ENCODE results near the gene WNT3A. TPM values are rescaled to one million over a fixed set of nuclear protein-coding genes. Genes with fewer than 3 reads are reported as not detected.

WNT3A gene
- total RNA-seq, 4 donors from 2014 or later = not detected

GRCh38 chr1:228066416-228066815 lies 59.6 kb downstream of the WNT3A start:
- Histone ChIP-seq H3K4me3 (no peak overlapping the region), H3K9me3 (no peaks in the 10 kb centered on the region), H3K4me1 (no peaks in the 10 kb centered on the region), H3K36me3 (no peaks in the 10 kb centered on the region), H3K27me3 (peaks cover 0 to 99% (median 49%) of the 10 kb centered on the region in 4 donors), H3K27ac (replicated peaks in 1 of 4) (no peak overlapping the region)
- intact Hi-C loops (cut with DNase I) = no loop called here
- DNase-seq (ENCODE audit: extremely low spot score) = no peak
- 37% methylated on average over 4 of the region's 4 CpGs for WGBS
- no peak for TF ChIP-seq EP300 (IDR thresholded peaks at IDR 0.05)

GRCh38 chr1:228066891-228067654 lies 60.3 kb downstream of the WNT3A start:
- intact Hi-C loops (cut with DNase I) = no loop called here
- Histone ChIP-seq H3K36me3 (no peaks in the 10 kb centered on the region), H3K27me3 (peaks cover 0 to 99% (median 43%) of the 10 kb centered on the region in 4 donors), H3K4me3 (no peak overlapping the region), H3K27ac (replicated peaks in 1 of 4) (no peak overlapping the region), H3K4me1 (no peaks in the 10 kb centered on the region), H3K9me3 (no peaks in the 10 kb centered on the region)
- WGBS = 62% methylated on average over 7 of the region's 10 CpGs
- no peak for TF ChIP-seq EP300 (IDR thresholded peaks at IDR 0.05)
- TF ChIP-seq POLR2AphosphoS5 (IDR thresholded peaks at IDR 0.05) = no peak
- TF ChIP-seq POLR2A (IDR thresholded peaks at IDR 0.05; ENCODE audit: low read depth) = no peak
- TF ChIP-seq CTCF (IDR thresholded peaks at IDR 0.05) = no peak
- no peak for DNase-seq (ENCODE audit: extremely low spot score)

GRCh38 chr1:228068359-228068758 lies 61.6 kb downstream of the WNT3A start:
- Histone ChIP-seq H3K9me3 (no peaks in the 10 kb centered on the region), H3K36me3 (no peaks in the 10 kb centered on the region), H3K27me3 (peaks cover 0 to 96% (median 30%) of the 10 kb centered on the region in 4 donors), H3K27ac (replicated peaks in 1 of 4) (no peak overlapping the region), H3K4me3 (no peak overlapping the region), H3K4me1 (no peaks in the 10 kb centered on the region)
- intact Hi-C loops (cut with DNase I) = no loop called here
- WGBS = 71% methylated on average over 7 of the region's 7 CpGs
- no peak for DNase-seq (ENCODE audit: extremely low spot score)
- no peak for TF ChIP-seq CTCF (IDR thresholded peaks at IDR 0.05)
- TF ChIP-seq POLR2A (IDR thresholded peaks at IDR 0.05; ENCODE audit: low read depth) = no peak
- no peak for TF ChIP-seq EP300 (IDR thresholded peaks at IDR 0.05)
- TF ChIP-seq POLR2AphosphoS5 (IDR thresholded peaks at IDR 0.05) = no peak

GRCh38 chr1:228070173-228070572 lies 63.4 kb downstream of the WNT3A start:
- intact Hi-C loops (cut with DNase I) = loop anchor here (10.0 kb wide), 1 partner anchor 505 kb away; the partner anchor contains the start of gene ZNF678
- Histone ChIP-seq H3K4me3 (no peak overlapping the region), H3K9me3 (no peaks in the 10 kb centered on the region), H3K27ac (replicated peaks in 1 of 4) (no peak overlapping the region), H3K4me1 (no peaks in the 10 kb centered on the region), H3K27me3 (peaks cover 0 to 79% (median 12%) of the 10 kb centered on the region in 4 donors), H3K36me3 (no peaks in the 10 kb centered on the region)
- no peak for DNase-seq (ENCODE audit: extremely low spot score)
- WGBS = 60% methylated on average over 2 of the region's 2 CpGs
- no peak for TF ChIP-seq EP300 (IDR thresholded peaks at IDR 0.05)
- TF ChIP-seq POLR2AphosphoS5 (IDR thresholded peaks at IDR 0.05) = no peak
- no peak for TF ChIP-seq POLR2A (IDR thresholded peaks at IDR 0.05; ENCODE audit: low read depth)
- TF ChIP-seq CTCF (IDR thresholded peaks at IDR 0.05) = no peak

GRCh38 chr1:228070851-228071250 lies 64.1 kb downstream of the WNT3A start:
- WGBS = 63% methylated on average over 3 of the region's 3 CpGs
- no peak overlapping the region for H3K27ac ChIP-seq (replicated peaks in 1 of 4)
- no peak for DNase-seq (ENCODE audit: extremely low spot score)
- no peaks in the 10 kb centered on the region for H3K9me3 ChIP-seq
- H3K4me1 ChIP-seq = no peaks in the 10 kb centered on the region
- intact Hi-C loops (cut with DNase I) = loop anchor here (10.0 kb wide), 1 partner anchor 506 kb away; the partner anchor contains the start of gene ZNF678
- peaks cover 0 to 73% (median 7%) of the 10 kb centered on the region in 4 donors for H3K27me3 ChIP-seq
- H3K4me3 ChIP-seq = no peak overlapping the region
- TF ChIP-seq EP300 (IDR thresholded peaks at IDR 0.05) (no peak), POLR2AphosphoS5 (IDR thresholded peaks at IDR 0.05) (no peak), POLR2A (IDR thresholded peaks at IDR 0.05; ENCODE audit: low read depth) (no peak), CTCF (IDR thresholded peaks at IDR 0.05) (no peak)
- no peaks in the 10 kb centered on the region for H3K36me3 ChIP-seq
